ENCODE results near the gene HDGFL2. TPM values are rescaled to one million over a fixed set of nuclear protein-coding genes. Genes with fewer than 3 reads are reported as not detected.

HDGFL2 gene
- total RNA-seq (22.2 TPM), polyA plus RNA-seq (51.4 TPM)

- peaks cover 3% of the 10 kb centered on the region for H3K36me3 ChIP-seq (ENCODE audit: insufficient read depth)
- no peaks in the 10 kb centered on the region for H3K4me1 ChIP-seq (ENCODE audit: insufficient read depth)
- peak within 1 kb of the TSS; percentile 93 for H3K4me3 ChIP-seq (ENCODE audit: low read depth, low read length)
- no peak within 1 kb of the TSS for H3K27ac ChIP-seq (ENCODE audit: low read depth)
- no peak for DNase-seq (ENCODE audit: extremely low spot score)
- under 1% methylated on average over 70 of the region's 71 CpGs for WGBS
Observed at GRCh38 chr19:4472174-4472974, at the start of gene HDGFL2. Gene HDGFL2 (plus strand): TSS chr19:4472297. CDS start chr19:4472351, 54 bp downstream.

DNA sequence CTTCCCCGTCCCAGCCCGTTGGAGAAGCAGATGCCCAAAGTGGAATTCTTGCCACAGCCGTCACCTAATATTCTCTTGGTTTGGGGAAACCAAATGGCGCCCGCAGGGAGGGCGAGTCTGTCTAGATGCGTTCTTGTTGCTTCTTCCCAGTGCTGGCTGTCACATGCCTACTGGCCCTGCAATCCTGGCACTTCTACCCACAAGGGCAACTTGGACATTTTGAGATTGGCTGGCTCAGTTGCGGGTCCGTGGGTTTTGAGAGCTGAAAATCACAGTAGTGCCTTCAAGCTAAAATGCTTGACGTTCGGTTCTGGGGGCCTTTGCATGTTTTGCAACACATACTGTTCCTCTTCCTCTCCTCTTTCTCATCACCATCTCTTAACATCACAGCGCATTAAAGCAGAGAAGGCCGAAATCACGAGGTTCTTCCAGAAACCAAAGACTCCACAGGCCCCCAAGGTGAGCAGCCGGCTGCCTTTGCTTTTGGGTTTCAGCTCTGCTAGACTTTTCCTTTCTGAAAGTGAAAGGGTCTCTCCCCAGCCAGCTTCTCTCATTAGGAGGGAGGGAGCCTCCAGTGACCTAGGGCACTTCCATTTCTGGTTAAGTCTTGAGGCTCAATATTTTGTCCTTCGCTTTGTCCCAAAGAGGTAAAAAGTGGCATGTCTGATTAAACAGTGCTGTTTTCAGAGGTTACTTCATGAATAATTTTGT lies 48.5 kb upstream of the HDGFL2 start:
- 90% methylated on average over 16 of the region's 16 CpGs for WGBS
- Histone ChIP-seq H3K4me1 (ENCODE audit: insufficient read depth) (no peaks in the 10 kb centered on the region), H3K36me3 (ENCODE audit: insufficient read depth) (no peaks in the 10 kb centered on the region), H3K4me3 (ENCODE audit: low read depth, low read length) (no peak overlapping the region), H3K27ac (ENCODE audit: low read depth) (no peak overlapping the region)
- DNase-seq (ENCODE audit: extremely low spot score), result no peak

DNA sequence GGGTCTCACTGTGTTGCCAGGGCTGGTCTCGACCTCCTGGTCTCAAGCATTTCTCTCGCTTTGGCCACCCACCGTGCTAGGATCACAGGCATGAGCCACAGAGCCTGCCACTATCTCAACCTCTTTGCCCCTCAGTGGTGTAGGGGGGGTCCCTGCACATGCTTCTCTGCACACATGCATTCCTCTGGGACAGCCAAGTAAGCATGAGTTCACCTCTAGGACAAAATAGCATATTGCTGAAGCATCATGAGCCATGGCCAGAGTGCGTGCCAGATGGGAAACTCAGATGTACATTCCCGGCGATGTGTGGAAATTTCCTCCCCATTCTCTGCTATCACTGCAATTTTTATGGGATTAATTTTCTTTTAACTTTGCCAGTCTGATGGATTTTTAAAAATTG lies 46.6 kb upstream of the HDGFL2 start:
- H3K4me3 ChIP-seq (ENCODE audit: low read depth, low read length), result no peak overlapping the region
- no peaks in the 10 kb centered on the region for H3K36me3 ChIP-seq (ENCODE audit: insufficient read depth)
- H3K4me1 ChIP-seq (ENCODE audit: insufficient read depth), result no peaks in the 10 kb centered on the region
- WGBS, result 92% methylated on average over 6 of the region's 6 CpGs
- H3K27ac ChIP-seq (ENCODE audit: low read depth), result no peak overlapping the region
- no peak for DNase-seq (ENCODE audit: extremely low spot score)

GRCh38 chr19:4428326-4428975 lies 43.6 kb upstream of the HDGFL2 start:
- DNase-seq (ENCODE audit: extremely low spot score), result no peak
- Histone ChIP-seq H3K4me1 (ENCODE audit: insufficient read depth) (no peaks in the 10 kb centered on the region), H3K36me3 (ENCODE audit: insufficient read depth) (no peaks in the 10 kb centered on the region), H3K27ac (ENCODE audit: low read depth) (no peak overlapping the region), H3K4me3 (ENCODE audit: low read depth, low read length) (no peak overlapping the region)
- 87% methylated on average over 20 of the region's 20 CpGs for WGBS

- no peaks in the 10 kb centered on the region for H3K36me3 ChIP-seq (ENCODE audit: insufficient read depth)
- no peaks in the 10 kb centered on the region for H3K4me1 ChIP-seq (ENCODE audit: insufficient read depth)
- no peak for DNase-seq (ENCODE audit: extremely low spot score)
- WGBS, result 72% methylated on average over 16 of the region's 16 CpGs
- no peak overlapping the region for H3K27ac ChIP-seq (ENCODE audit: low read depth)
- no peak overlapping the region for H3K4me3 ChIP-seq (ENCODE audit: low read depth, low read length)
Observed at GRCh38 chr19:4429256-4429655, 42.8 kb upstream of the HDGFL2 start.

GRCh38 chr19:4429771-4430171 lies 42.3 kb upstream of the HDGFL2 start:
- H3K4me1 ChIP-seq (ENCODE audit: insufficient read depth), result no peaks in the 10 kb centered on the region
- no peaks in the 10 kb centered on the region for H3K36me3 ChIP-seq (ENCODE audit: insufficient read depth)
- no peak overlapping the region for H3K4me3 ChIP-seq (ENCODE audit: low read depth, low read length)

GRCh38 chr19:4430760-4431159 lies 41.3 kb upstream of the HDGFL2 start:
- no peaks in the 10 kb centered on the region for H3K36me3 ChIP-seq (ENCODE audit: insufficient read depth)
- no peak overlapping the region for H3K27ac ChIP-seq (ENCODE audit: low read depth)
- H3K4me1 ChIP-seq (ENCODE audit: insufficient read depth), result no peaks in the 10 kb centered on the region
- DNase-seq (ENCODE audit: extremely low spot score), result no peak
- H3K4me3 ChIP-seq (ENCODE audit: low read depth, low read length), result no peak overlapping the region
- WGBS, result 89% methylated on average over 12 of the region's 12 CpGs

More at GRCh38 chr19:4429771-4430171, 42.3 kb upstream of the HDGFL2 start:
- DNase-seq (ENCODE audit: extremely low spot score), result peak; percentile 32
- H3K27ac ChIP-seq (ENCODE audit: low read depth), result no peak overlapping the region
- WGBS, result 61% methylated on average over 12 of the region's 12 CpGs

- no peak overlapping the region for H3K27ac ChIP-seq (ENCODE audit: low read depth)
- DNase-seq (ENCODE audit: extremely low spot score), result no peak
- no peak overlapping the region for H3K4me3 ChIP-seq (ENCODE audit: low read depth, low read length)
- no peaks in the 10 kb centered on the region for H3K4me1 ChIP-seq (ENCODE audit: insufficient read depth)
- WGBS, result 83% methylated on average over 9 of the region's 9 CpGs
- no peaks in the 10 kb centered on the region for H3K36me3 ChIP-seq (ENCODE audit: insufficient read depth)
Observed at GRCh38 chr19:4431296-4431695, 40.8 kb upstream of the HDGFL2 start.

DNA sequence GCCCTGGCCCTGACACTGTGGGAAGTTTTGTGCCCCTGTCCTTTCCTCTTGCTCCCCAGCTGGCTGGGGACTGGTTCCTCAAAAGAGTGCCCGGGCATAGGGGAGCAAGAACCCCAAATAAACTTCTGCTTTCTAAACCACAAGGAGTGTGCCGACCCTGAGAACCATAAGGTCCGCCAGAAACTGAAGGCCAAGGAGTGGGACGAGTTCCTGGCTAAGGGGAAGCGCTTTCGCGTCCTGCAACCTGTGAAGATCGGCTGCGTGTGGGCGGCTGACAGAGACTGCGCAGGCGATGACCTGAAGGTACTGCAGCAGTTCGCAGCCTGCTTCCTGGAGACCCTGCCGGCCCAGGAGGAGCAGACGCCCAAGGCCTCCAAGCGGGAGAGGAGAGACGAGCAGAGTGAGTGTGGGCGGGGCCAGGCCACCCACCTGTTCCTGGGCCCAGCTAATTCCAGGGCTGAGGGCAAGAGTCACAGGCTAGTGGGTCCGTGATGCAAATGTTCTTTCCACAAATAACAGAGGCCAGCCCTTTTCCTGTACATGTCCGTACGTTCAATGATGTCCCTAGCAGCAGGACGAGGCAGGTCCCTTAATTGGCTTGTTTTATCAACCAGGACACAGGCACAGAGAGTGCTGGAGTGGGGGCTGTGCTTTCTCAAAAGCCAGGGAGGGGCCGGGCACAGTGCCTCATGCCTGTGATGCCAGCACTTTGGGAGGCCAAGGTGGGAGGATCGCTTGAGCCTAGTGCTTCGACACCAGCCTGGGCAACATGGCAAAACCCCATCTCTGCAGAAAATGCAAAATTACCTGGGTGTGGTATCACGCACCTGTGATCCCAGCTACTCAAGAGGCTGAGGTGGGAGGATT lies 40.1 kb upstream of the HDGFL2 start:
- 93% methylated on average over 26 of the region's 26 CpGs for WGBS
- H3K4me1 ChIP-seq (ENCODE audit: insufficient read depth), result no peaks in the 10 kb centered on the region
- DNase-seq (ENCODE audit: extremely low spot score), result no peak
- H3K27ac ChIP-seq (ENCODE audit: low read depth), result no peak overlapping the region
- no peak overlapping the region for H3K4me3 ChIP-seq (ENCODE audit: low read depth, low read length)
- no peaks in the 10 kb centered on the region for H3K36me3 ChIP-seq (ENCODE audit: insufficient read depth)

DNA sequence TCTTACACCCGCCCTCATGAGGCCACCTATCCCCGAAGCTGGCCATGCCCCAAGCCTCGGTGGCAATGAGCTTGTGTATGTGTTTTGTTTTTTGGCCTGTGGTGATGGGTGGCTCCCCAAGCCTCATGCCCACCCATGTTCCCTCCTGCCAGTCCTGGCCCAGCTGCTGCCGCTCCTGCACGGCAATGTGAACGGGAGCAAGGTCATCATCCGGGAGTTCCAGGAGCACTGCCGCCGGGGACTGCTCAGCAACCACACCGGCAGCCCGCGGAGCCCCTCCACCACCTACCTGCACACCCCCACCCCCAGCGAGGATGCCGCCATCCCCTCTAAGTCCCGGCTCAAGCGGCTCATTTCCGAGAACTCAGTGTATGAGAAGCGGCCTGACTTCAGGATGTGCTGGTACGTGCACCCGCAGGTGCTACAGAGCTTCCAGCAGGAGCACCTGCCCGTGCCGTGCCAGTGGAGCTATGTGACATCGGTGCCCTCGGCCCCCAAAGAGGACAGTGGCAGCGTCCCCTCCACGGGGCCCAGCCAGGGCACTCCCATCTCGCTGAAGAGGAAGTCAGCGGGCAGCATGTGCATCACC lies 39.1 kb upstream of the HDGFL2 start:
- no peak for DNase-seq (ENCODE audit: extremely low spot score)
- WGBS, result 95% methylated on average over 28 of the region's 28 CpGs
- H3K36me3 ChIP-seq (ENCODE audit: insufficient read depth), result no peaks in the 10 kb centered on the region

DNA sequence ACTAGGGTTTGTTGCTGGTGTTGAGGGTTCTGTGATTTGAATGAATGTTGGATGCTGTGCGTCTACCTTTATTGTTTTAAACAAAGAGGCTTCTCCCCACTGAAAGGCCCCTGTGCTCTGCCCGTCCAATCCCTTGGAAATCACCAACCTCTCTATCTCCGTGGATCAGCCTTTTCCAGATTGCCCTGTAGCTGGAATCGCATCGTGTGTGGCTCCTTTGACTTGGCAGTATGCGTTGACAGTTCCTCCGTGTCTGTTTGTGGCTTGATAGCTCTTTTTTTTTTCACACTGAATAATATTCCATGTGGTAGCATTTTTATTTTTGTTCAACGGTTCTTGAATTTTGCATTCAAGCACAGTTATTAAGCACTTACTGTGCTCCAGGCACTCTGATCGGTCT lies 37.7 kb upstream of the HDGFL2 start:
- WGBS, result 93% methylated on average over 9 of the region's 9 CpGs
- no peaks in the 10 kb centered on the region for H3K36me3 ChIP-seq (ENCODE audit: insufficient read depth)

More for the DNA sequence above, 39.1 kb upstream of the HDGFL2 start:
- no peak overlapping the region for H3K4me3 ChIP-seq (ENCODE audit: low read depth, low read length)
- H3K27ac ChIP-seq (ENCODE audit: low read depth), result no peak overlapping the region
- no peaks in the 10 kb centered on the region for H3K4me1 ChIP-seq (ENCODE audit: insufficient read depth)

DNA sequence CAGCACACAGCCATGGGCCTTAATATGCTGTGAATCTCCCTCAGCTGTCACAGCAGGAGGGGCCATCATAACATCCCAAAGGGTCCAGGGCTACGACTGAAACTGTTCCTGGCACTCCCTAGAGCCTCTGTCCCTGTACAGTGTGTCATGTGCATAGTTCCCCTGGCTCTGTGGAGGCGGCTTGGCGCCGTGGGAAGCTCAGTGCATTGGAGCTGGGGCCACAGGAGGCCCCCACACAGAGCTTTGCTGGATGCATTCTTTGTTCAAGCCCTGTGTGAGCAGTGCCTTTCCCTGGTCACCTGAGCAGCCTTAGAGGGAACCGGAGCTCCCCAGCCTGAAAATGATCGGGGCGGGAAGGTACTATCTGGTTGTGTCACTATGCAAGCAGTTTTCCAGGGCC lies 35.9 kb upstream of the HDGFL2 start:
- WGBS, result 93% methylated on average over 7 of the region's 7 CpGs
- Histone ChIP-seq H3K4me3 (ENCODE audit: low read depth, low read length) (no peak overlapping the region), H3K27ac (ENCODE audit: low read depth) (no peak overlapping the region), H3K36me3 (ENCODE audit: insufficient read depth) (no peaks in the 10 kb centered on the region), H3K4me1 (ENCODE audit: insufficient read depth) (no peaks in the 10 kb centered on the region)
- no peak for DNase-seq (ENCODE audit: extremely low spot score)

More for the DNA sequence above, 37.7 kb upstream of the HDGFL2 start:
- Histone ChIP-seq H3K4me3 (ENCODE audit: low read depth, low read length) (no peak overlapping the region), H3K27ac (ENCODE audit: low read depth) (no peak overlapping the region), H3K4me1 (ENCODE audit: insufficient read depth) (no peaks in the 10 kb centered on the region)
- no peak for DNase-seq (ENCODE audit: extremely low spot score)

GRCh38 chr19:4437103-4437502 lies 35.0 kb upstream of the HDGFL2 start:
- WGBS, result 96% methylated on average over 10 of the region's 10 CpGs
- no peaks in the 10 kb centered on the region for H3K36me3 ChIP-seq (ENCODE audit: insufficient read depth)

More at GRCh38 chr19:4437103-4437502, 35.0 kb upstream of the HDGFL2 start:
- Histone ChIP-seq H3K4me1 (ENCODE audit: insufficient read depth) (no peaks in the 10 kb centered on the region), H3K4me3 (ENCODE audit: low read depth, low read length) (no peak overlapping the region), H3K27ac (ENCODE audit: low read depth) (no peak overlapping the region)
- DNase-seq (ENCODE audit: extremely low spot score), result no peak
